Small intestine (tissue), 7 donors: ENCODE measurements around the gene SLC2A5. TPM values are rescaled to one million over a fixed set of nuclear protein-coding genes. Genes with fewer than 3 reads are reported as not detected.

Source experiments
- DNase-seq, 2 donors: peaks; one replicate each; pipeline versions ENCODE4 v3.0.0 to v3.0.0-alpha.2; 2013
- FAIRE-seq: peaks from 2 replicates; lab custom pipeline; 2012; peaks lifted over from hg19 to GRCh38; lab: Jason Lieb, UNC
- H3K27ac ChIP-seq, 3 donors: one replicate each; pipeline ENCODE4 v1.5.1; 2013; ENCODE audit warnings: low read length in 2 of 3, mild to moderate bottlenecking in 2 of 3, control low read depth in 1 of 3, inconsistent platforms in 1 of 3, low read depth in 1 of 3, moderate library complexity in 1 of 3
- H3K27me3 ChIP-seq, 3 donors: one replicate each; pipeline ENCODE4 v1.6.1; 2013; ENCODE audit warnings: low read length in 3 of 3, inconsistent platforms in 1 of 3; ENCODE audit not compliant: control insufficient read depth in 3 of 3, insufficient read depth in 3 of 3
- H3K36me3 ChIP-seq, 3 donors: one replicate each; pipeline ENCODE4 v1.6.1; 2013; ENCODE audit warnings: low read length in 3 of 3, inconsistent platforms in 1 of 3, low read depth in 1 of 3, mild to moderate bottlenecking in 1 of 3, moderate library complexity in 1 of 3; ENCODE audit not compliant: control insufficient read depth in 3 of 3, insufficient read depth in 2 of 3
- H3K4me1 ChIP-seq, 3 donors: one replicate each; pipeline ENCODE4 v1.6.1; 2013; ENCODE audit warnings: low read length in 2 of 3, inconsistent platforms in 1 of 3, low read depth in 1 of 3, mild to moderate bottlenecking in 1 of 3, moderate library complexity in 1 of 3; ENCODE audit not compliant: control insufficient read depth in 3 of 3, insufficient read depth in 2 of 3
- H3K4me3 ChIP-seq, 3 donors: one replicate each; pipeline ENCODE4 v1.5.1; 2013; ENCODE audit warnings: low read length in 3 of 3, control low read depth in 1 of 3, inconsistent platforms in 1 of 3, low read depth in 1 of 3, mild to moderate bottlenecking in 1 of 3, moderate library complexity in 1 of 3
- H3K9me3 ChIP-seq, 2 donors: one replicate each; pipeline ENCODE4 v1.6.1; 2013; ENCODE audit warnings: low read depth in 1 of 2, low read length in 1 of 2; ENCODE audit not compliant: control insufficient read depth in 2 of 2, insufficient read depth in 1 of 2
- WGBS, 3 donors: extraction: QIAGEN DNeasy Blood & Tissue Kit; methylation state at CpG; one replicate each; pipeline ENCODE4 v1.1.7; 2013; 5-methylcytosine and 5-hydroxymethylcytosine counted together
- polyA plus RNA-seq, 4 donors: library from polyadenylated mRNA; stranded (reverse) in 3 of 4; unstranded in 1 of 4; fragments of 200-250 nt in 3 of 4; fragments of 120-200 nt in 1 of 4; gene quantifications; one replicate each; pipeline versions ENCODE4 v1.2.1 to v1.2.3, GENCODE V29; 2013
- donor health status: healthy with polysubstance abuse.
- donor health status: control.
- donor health status: control.
- donor health status: Bipolar disorder and iron deficiency.
- donor health status: healthy.

SLC2A5 gene
- polyA plus RNA-seq, 4 donors, result 42.5 to 234 (median 116) TPM

- Histone ChIP-seq H3K9me3 (no peaks in the 10 kb centered on the region), H3K27me3 (no peaks in the 10 kb centered on the region), H3K36me3 (peaks cover 0 to 2% (median 0%) of the 10 kb centered on the region in 3 donors), H3K4me3 (no peak overlapping the region), H3K4me1 (no peaks in the 10 kb centered on the region), H3K27ac (no peak overlapping the region)
- 70 to 79% (median 77%) methylated on average over 9 to 10 of the region's 10 CpGs for WGBS, 3 donors
- FAIRE-seq (no peak), DNase-seq (no peak)
Observed at GRCh38 chr1:8986814-8987190, 82.6 kb downstream of the SLC2A5 start.

- Histone ChIP-seq H3K36me3 (peaks cover 0 to 2% (median 0%) of the 10 kb centered on the region in 3 donors), H3K4me1 (no peaks in the 10 kb centered on the region), H3K27me3 (no peaks in the 10 kb centered on the region), H3K27ac (no peak overlapping the region), H3K9me3 (no peaks in the 10 kb centered on the region), H3K4me3 (no peak overlapping the region)
- 61 to 77% (median 61%) methylated on average over 14 of the region's 14 CpGs for WGBS, 3 donors
- FAIRE-seq (no peak), DNase-seq (peak in 1 of 2 donors; percentile 50)
Observed at GRCh38 chr1:8985915-8986813, 83.3 kb downstream of the SLC2A5 start.

Other genes with a start within 250 kb of the SLC2A5 start
- gene ENO1, start 190.9 kb downstream of the SLC2A5 start, polyA plus RNA-seq, result 100 to 1,000 TPM; 491 to 829 (median 592) TPM
- gene CA6, start 123.8 kb downstream of the SLC2A5 start, polyA plus RNA-seq, result not detected
- under 1 TPM in 2 of 4 donors, not detected in 2; 0.55 to 0.72 TPM for gene SLC2A7, start 43.2 kb downstream of the SLC2A5 start, polyA plus RNA-seq
- gene GPR157, start 59.5 kb upstream of the SLC2A5 start, polyA plus RNA-seq, result 10 to 100 TPM in 1 of 4 donors, 1 to 10 TPM in 3; 1.1 to 35.2 (median 1.8) TPM
- 10 to 100 TPM in 2 of 4 donors, 1 to 10 TPM in 2; 2.7 to 50.1 (median 14.3) TPM for gene H6PD, start 165.1 kb upstream of the SLC2A5 start, polyA plus RNA-seq
- 10 to 100 TPM; 24.1 to 69.1 (median 32.6) TPM for gene SPSB1, start 223.3 kb upstream of the SLC2A5 start, polyA plus RNA-seq